Fibroblast of lung (primary cell): ENCODE measurements around the gene GDAP2. TPM values are rescaled to one million over a fixed set of nuclear protein-coding genes. Genes with fewer than 3 reads are reported as not detected.

ENCODE experiments used
- DNase-seq, 2 donors: peaks; one replicate each; pipeline versions ENCODE4 v3.0.0 to v3.0.0-alpha.2; 2010; ENCODE audit warnings: low read depth in 2 of 2
- H2AFZ ChIP-seq: 2 replicates; pipeline ENCODE4 v1.5.1; 2012; ENCODE audit warnings: low read length, control low read depth, inconsistent platforms
- H3K27ac ChIP-seq: 2 replicates; pipeline ENCODE4 v1.5.1; 2011; ENCODE audit warnings: low read length, control low read depth; ENCODE audit not compliant: insufficient read depth
- H3K27me3 ChIP-seq: 2 replicates; pipeline ENCODE4 v1.5.1; 2011; ENCODE audit warnings: mild to moderate bottlenecking, low read length; ENCODE audit not compliant: control insufficient read depth, insufficient read depth
- H3K36me3 ChIP-seq: 2 replicates; pipeline ENCODE4 v1.5.1; 2011; ENCODE audit warnings: low read length; ENCODE audit not compliant: control insufficient read depth, insufficient read depth
- H3K4me1 ChIP-seq: 2 replicates; pipeline ENCODE4 v1.5.1; 2011; ENCODE audit warnings: low read length; ENCODE audit not compliant: control insufficient read depth, insufficient read depth; ENCODE audit errors: extremely low read depth
- H3K4me2 ChIP-seq: 2 replicates; pipeline ENCODE4 v1.5.1; 2011; ENCODE audit warnings: low read length, control low read depth; ENCODE audit not compliant: insufficient read depth; ENCODE audit errors: extremely low read depth
- H3K4me3 ChIP-seq, 4 experiments: fragments of 200-600 bp in 1 of 4; sonication (generic) in 1 of 4; replicated peaks in 1 of 4; 2 replicates each; pipeline ENCODE4 v1.5.1; 2011 to 2016; ENCODE audit warnings: low read length in 4 of 4, low read depth in 3 of 4, mild to moderate bottlenecking in 3 of 4, control low read depth in 2 of 4, inconsistent platforms in 1 of 4, mixed read lengths in 1 of 4; ENCODE audit not compliant: insufficient read depth in 1 of 4; ENCODE audit errors: control extremely low read depth in 1 of 4
- H3K79me2 ChIP-seq: 2 replicates; pipeline ENCODE4 v1.5.1; 2012; ENCODE audit warnings: mild to moderate bottlenecking, low read length, inconsistent platforms; ENCODE audit not compliant: control insufficient read depth, insufficient read depth
- H3K9ac ChIP-seq: 2 replicates; pipeline ENCODE4 v1.5.1; 2011; ENCODE audit warnings: mild to moderate bottlenecking, low read length, control low read depth; ENCODE audit not compliant: insufficient read depth
- H3K9me3 ChIP-seq: 2 replicates; pipeline ENCODE4 v1.5.1; 2012; ENCODE audit warnings: low read depth, low read length; ENCODE audit not compliant: control insufficient read depth, insufficient read depth
- H4K20me1 ChIP-seq: 2 replicates; pipeline ENCODE4 v1.5.1; 2011; ENCODE audit warnings: low read length; ENCODE audit not compliant: control insufficient read depth, insufficient read depth; ENCODE audit errors: extremely low read depth
- CTCF ChIP-seq, 2 donors: IDR thresholded peaks in 1 of 2; conservative IDR thresholded peaks in 1 of 2; 1 replicate in 1 of 2; 2 replicates in 1 of 2; pipeline ENCODE4 v1.5.1; 2011 to 2012; ENCODE audit warnings: low read length in 2 of 2, control low read depth in 1 of 2, inconsistent platforms in 1 of 2, low read depth in 1 of 2, mild to moderate bottlenecking in 1 of 2
- EZH2 ChIP-seq: IDR thresholded peaks from 2 replicates; pipeline ENCODE4 v1.5.1; 2012; ENCODE audit warnings: low read length, control low read depth, mild to moderate bottlenecking; ENCODE audit errors: missing control alignments
- polyA minus RNA-seq: library from RNA; depleted of rRNA, polyadenylated mRNA; stranded (reverse); fragments of >200 nt; gene quantifications from 2 replicates; pipeline ENCODE4 v1.2.3, GENCODE V29; 2011; ENCODE audit warnings: low replicate concordance
- polyA plus RNA-seq, 2 donors: library from polyadenylated mRNA; depleted of rRNA in 1 of 2; stranded (reverse) in 1 of 2; unstranded in 1 of 2; fragments of >200 nt; gene quantifications; 2 replicates each; pipeline ENCODE4 v1.2.1, GENCODE V29; 2011 to 2012; ENCODE audit warnings: missing spikeins in 1 of 2
- total RNA-seq: library from RNA; depleted of rRNA; stranded (reverse); fragments of >200 nt; gene quantifications from 2 replicates; pipeline ENCODE4 v1.2.1, GENCODE V29; 2014

The GDAP2 gene, protein sequence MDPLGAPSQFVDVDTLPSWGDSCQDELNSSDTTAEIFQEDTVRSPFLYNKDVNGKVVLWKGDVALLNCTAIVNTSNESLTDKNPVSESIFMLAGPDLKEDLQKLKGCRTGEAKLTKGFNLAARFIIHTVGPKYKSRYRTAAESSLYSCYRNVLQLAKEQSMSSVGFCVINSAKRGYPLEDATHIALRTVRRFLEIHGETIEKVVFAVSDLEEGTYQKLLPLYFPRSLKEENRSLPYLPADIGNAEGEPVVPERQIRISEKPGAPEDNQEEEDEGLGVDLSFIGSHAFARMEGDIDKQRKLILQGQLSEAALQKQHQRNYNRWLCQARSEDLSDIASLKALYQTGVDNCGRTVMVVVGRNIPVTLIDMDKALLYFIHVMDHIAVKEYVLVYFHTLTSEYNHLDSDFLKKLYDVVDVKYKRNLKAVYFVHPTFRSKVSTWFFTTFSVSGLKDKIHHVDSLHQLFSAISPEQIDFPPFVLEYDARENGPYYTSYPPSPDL
- total RNA-seq: 21.3 and 29.7 TPM in 2 replicates
- 14.5 and 16.2 TPM in 2 replicates for polyA plus RNA-seq
- 6.4 and 9.2 TPM in 2 replicates for polyA plus RNA-seq (2012)
- 5.5 and 6.2 TPM in 2 replicates for polyA minus RNA-seq

DNA sequence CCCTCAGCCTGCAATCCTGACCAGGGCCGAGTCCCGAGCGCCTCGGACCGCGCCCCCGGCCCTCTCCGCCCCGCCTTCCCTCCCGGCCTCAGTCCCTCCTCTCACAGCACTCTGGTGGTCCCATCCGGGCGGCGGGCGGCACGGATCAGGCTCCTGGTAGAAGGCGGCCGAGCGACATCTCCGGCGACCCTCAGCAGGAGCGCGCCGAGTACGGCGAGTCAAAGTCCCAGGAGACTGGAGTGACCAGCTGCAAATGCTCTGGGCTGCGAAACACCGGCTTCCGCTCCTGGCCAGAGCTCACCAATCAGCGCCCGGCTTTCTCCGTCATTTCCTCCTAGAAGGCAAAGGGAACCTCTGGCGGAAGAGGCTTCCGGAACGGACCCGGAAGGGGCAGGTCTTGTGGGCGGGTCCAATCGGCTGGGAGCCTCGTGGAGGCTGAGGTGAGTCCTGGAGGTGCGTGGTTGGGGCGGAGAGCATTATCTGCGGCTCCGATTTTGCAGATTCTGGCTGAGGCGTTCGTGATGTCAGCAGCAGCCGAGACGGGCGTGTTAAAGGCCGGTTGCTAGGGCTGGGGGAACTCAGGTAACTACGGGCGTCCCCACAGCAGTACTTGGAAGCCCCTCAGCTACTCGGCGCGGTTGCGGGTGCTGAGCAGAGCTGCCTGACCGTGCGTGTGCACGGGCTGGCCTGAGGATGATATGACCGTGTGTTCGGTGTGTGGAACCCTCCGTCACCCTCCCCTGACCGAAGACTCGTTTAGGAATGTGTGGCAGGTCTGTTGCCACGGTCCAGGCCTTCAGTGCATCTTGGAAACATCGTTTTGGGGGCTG, at the start of gene GDAP2, which contains the start of gene WDR3:
TSS of gene GDAP2 (minus strand) at position 279 of the 830 bp plus-strand sequence. CDS start 9,264 bp downstream, outside the sequence.
TSS of gene WDR3 (plus strand) at position 397 of the 830 bp plus-strand sequence. CDS start 3,581 bp downstream, outside the sequence.
- Histone ChIP-seq H3K4me3 (peak within 1 kb of the TSS; percentile 84 to 94 (median 90)), H3K27ac (peak within 1 kb of the TSS; percentile 81), H3K79me2 (peaks cover 68% of the 10 kb centered on the region), H3K9me3 (no peaks in the 10 kb centered on the region), H3K4me1 (no peaks in the 10 kb centered on the region), H4K20me1 (no peaks in the 10 kb centered on the region), H2AFZ (peak within 1 kb of the TSS; percentile 96), H3K9ac (peak within 1 kb of the TSS; percentile 70), H3K36me3 (peaks cover 2% of the 10 kb centered on the region), H3K4me2 (peak within 1 kb of the TSS; percentile 94), H3K27me3 (no peaks in the 10 kb centered on the region)
- peak; percentile 95 to 98 for DNase-seq
- TF ChIP-seq EZH2 (no peak), CTCF (conservative IDR thresholded peaks at IDR 0.05 in 1 of 2, IDR thresholded peaks at IDR 0.05 in 1 of 2; ENCODE audit: low read depth in 1 of 2, low read length in 2 of 2) (no peak)

DNA sequence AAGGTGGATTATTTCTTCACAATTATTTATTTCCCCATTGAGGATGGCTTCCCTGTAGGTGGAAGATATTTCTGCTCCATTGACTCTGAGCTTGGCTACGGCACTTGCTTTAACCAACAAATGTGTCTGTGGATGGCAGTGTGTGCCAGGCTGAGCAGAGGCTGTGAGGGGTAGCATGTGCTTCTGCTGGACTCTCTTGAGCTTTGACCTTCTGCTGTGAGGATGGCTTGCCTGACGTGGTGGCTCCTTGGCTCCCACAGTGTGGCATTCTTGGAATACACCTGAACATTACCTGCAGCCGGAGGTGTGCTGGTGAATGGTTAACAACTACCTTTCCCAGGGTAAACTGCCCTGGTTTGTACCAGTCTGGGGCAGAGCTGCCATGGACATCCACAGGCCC, 47.0 kb upstream of the GDAP2 start:
- H2AFZ ChIP-seq: no peak overlapping the region

More for the DNA sequence above, 47.0 kb upstream of the GDAP2 start:
- Histone ChIP-seq H3K4me3 (no peak overlapping the region), H3K27ac (no peak overlapping the region), H3K27me3 (peaks cover 2% of the 10 kb centered on the region), H3K4me2 (no peak overlapping the region), H4K20me1 (no peaks in the 10 kb centered on the region), H3K79me2 (no peaks in the 10 kb centered on the region), H3K9me3 (no peaks in the 10 kb centered on the region), H3K9ac (no peak overlapping the region), H3K36me3 (no peaks in the 10 kb centered on the region), H3K4me1 (no peaks in the 10 kb centered on the region)
- no peak for TF ChIP-seq CTCF (conservative IDR thresholded peaks at IDR 0.05 in 1 of 2, IDR thresholded peaks at IDR 0.05 in 1 of 2; ENCODE audit: low read depth in 1 of 2, low read length in 2 of 2)
- TF ChIP-seq EZH2: no peak
- no peak for DNase-seq
